GM18951 (cell line): Measurements from ENCODE around the gene SLIT3.

ENCODE experiments used
- POLR2A ChIP-seq: IDR thresholded peaks from 4 replicates; pipeline ENCODE4 v1.6.1; 2011; ENCODE audit warnings: mild to moderate bottlenecking; ENCODE audit not compliant: insufficient read length, insufficient read depth; ENCODE audit errors: extremely low read depth
- in situ Hi-C: fragments of 300-500 bp; cut with MboI; formaldehyde crosslinking; loops from one replicate; pipeline ENCODE4 v1.12.0; 2022; ENCODE audit warnings: low sequenced_read_pairs, mixed read lengths, inconsistent platforms; ENCODE audit not compliant: unreplicated experiment

Gene SLIT3

GRCh38 chr5:168885324-168886120 lies 415.4 kb downstream of the SLIT3 start:
- in situ Hi-C loops, result no loop called here
- no peak for TF ChIP-seq POLR2A

DNA sequence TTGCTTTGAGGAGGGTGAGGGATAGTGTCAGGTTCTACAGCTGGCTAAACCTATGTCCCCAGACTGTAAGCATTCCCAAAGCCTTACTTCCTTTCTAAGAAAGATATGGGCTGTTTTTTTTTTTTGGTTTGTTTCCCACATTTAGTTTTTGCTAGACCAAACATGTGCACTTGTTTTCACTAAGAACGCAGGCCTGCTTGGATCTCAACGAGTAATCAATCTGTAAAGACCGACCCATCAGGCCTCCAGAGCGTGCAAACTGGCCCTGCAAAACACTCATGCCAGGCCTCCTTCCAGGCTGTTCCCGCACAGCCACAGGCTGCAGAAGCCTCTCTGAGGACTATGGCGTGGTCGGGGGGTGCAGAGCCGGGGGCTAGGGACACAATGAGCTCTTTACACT lies 416.9 kb downstream of the SLIT3 start:
- TF ChIP-seq POLR2A, result no peak
- in situ Hi-C loops, result no loop called here

DNA sequence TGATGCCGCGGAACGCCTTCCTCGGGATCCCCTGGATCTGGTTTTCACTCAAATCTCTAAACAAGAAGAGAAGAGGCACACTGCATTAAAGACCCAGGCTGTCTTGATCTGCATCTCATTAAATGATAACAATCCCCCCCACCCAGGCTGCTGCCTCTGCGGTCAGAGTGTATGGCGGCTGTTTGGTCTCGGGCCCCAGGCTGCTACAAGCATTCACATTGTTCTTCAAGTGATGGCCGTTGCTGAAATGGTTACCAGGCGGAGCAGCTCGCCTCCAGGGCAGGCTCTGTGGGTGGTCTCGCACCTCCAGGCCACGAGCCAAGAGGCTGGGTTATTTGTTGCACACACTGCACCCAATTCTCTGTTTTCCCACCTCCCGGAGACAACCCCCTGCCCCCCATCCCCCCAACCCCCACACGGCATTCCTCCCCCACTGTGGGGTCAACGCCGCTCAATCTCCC lies 417.6 kb downstream of the SLIT3 start:
- TF ChIP-seq POLR2A, result no peak
- in situ Hi-C loops, result no loop called here

DNA sequence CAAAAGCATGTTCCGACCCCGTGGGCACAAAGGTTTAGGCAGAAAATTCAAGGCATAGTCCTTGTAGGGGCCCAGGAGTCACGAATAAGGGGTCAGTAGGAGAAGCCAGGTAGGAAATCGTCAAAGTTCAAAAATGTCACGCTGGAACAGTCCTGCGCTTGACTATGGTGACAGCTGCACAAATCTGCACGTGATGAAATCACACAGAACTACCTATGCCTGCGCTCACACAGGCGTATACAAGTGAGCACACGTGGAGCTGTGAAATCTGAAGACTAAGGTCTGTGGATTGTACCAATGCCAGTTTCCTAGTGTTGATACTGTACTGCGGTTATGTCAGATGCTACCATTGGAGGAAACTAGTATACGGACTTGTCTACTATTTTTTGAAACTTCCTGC lies 418.7 kb downstream of the SLIT3 start:
- no peak for TF ChIP-seq POLR2A
- in situ Hi-C loops, result no loop called here

GRCh38 chr5:168881427-168882149 lies 419.4 kb downstream of the SLIT3 start:
- in situ Hi-C loops, result no loop called here
- TF ChIP-seq POLR2A, result no peak

DNA sequence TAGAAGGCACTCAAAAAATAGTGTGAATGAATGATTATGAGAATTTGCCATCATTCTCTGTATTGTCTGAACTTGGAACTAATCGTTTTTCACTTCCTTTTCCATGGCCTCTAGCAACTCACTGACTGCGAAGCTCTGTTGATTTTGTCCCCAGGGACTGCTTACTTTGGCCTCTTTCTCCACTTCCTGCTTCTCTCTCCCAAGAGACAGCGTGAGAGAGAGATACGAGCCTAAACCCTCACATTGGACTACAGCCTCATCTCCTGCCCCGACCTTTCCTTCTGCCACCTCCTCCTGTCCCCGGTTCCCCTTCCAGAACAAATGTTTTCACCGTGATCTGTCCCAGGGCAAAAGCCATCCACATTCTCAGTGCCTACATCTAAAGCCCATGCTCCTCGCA lies 421.0 kb downstream of the SLIT3 start:
- no peak for TF ChIP-seq POLR2A
- in situ Hi-C loops, result no loop called here

DNA sequence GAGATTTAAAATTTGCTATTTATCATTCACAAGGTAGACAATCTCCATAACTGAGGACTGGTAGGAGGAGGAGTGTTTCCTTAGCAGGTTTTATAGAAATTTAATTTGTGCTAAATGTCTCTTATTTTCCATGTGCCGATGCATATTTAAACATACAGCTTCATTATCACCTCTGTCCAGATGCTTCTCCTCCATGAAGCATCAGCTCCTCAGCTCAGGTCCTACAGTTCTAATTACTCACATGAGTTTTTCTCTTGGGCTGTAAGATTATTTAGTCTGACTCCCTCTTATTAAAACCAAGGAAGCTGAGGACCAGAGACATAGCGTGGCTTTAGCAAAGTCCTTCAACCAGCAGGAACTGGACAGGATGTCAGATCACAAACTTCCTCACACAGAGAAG lies 421.6 kb downstream of the SLIT3 start:
- in situ Hi-C loops, result no loop called here
- no peak for TF ChIP-seq POLR2A

DNA sequence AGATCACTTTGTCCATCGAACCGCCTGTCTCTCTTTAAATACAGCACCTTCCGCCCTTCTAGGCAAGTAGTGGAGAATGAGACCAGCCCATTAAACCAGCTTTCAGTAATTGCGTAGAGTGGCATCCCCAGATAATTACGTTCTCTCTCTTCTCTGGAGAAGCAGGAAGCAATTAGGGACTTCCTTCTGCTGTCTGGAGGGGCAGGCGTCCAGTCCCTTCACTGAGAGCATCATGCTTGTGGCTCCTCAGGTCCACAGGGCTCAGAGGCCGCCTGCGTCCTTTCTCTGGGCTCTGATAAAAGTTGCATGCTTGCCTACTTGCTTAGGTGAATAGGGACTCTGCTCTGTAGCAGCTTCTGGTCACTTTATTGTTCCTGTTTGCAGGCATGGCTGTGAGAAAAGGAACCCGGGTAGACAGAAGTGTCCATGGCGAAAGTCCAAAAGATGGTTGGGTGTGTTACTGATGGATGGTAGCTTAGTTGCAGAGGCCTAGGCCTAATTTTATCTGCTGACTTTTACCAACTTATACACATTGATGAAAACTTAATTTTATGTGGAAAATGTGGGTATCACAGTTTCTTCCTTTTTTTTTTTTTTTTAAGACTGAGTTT lies 422.7 kb downstream of the SLIT3 start:
- in situ Hi-C loops, result no loop called here
- TF ChIP-seq POLR2A, result no peak

GRCh38 chr5:168877132-168877892 lies 423.6 kb downstream of the SLIT3 start:
- no peak for TF ChIP-seq POLR2A
- in situ Hi-C loops, result no loop called here

DNA sequence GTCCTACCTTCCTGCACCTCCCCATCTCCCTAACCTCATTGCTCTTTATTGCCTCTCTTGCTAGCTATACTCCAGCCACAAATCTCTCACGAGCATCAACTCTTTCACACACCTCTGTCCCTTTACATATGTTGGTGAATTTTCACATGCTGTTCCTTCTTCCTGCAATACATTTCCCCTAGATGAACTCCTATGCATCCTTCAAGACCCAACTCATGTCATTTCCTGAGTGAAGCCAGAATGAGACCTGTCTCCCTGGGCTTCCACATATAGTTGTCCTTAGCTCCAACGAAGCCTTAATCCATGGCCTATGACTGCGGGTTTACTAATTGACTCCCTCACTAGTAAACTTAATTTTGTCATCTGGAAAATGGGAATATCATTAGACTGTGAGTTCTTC lies 424.5 kb downstream of the SLIT3 start:
- TF ChIP-seq POLR2A, result no peak
- in situ Hi-C loops, result no loop called here

DNA sequence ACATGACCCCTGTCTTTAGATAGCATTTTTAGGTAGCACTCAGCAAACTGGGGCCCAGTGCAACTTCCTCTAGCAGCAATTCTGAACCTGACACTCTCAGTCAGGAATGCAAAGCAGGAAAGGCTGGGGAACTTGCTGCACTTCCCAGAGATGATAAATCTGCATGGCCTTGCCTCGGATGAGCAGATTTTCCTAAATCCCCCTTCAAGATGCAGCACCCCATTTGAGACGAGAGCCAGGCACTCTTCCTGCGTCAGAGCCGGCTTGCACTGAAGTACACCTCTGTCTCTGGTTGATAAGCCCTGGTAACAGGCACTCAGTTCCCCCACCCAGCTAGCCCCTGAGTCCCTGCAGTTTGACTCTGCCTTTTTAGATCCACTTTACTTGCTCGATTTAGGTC lies 425.1 kb downstream of the SLIT3 start:
- in situ Hi-C loops, result no loop called here
- no peak for TF ChIP-seq POLR2A

- in situ Hi-C loops, result no loop called here
- TF ChIP-seq POLR2A, result no peak
Observed at GRCh38 chr5:168874713-168875380, 426.1 kb downstream of the SLIT3 start.
